Suppressor macrophage treated with lipopolysaccharide for 4 hours (primary cell): ENCODE data around the gene CPVL.
A peak's percentile ranks its signal among the peaks of the same experiment; 100 is the strongest.
"Not testable (repeated sequence)": the region's sequence is repeated elsewhere in the genome, so short reads cannot be mapped to it uniquely, and the experiment has no call there.

Experiments used
- DNase-seq: peaks from one replicate; pipeline ENCODE4 v3.0.0-alpha.2; 2020

The CPVL gene

GRCh38 chr7:29116361-29117200 is 29.8 kb downstream of the CPVL start:
- no peak for DNase-seq

GRCh38 chr7:29115753-29116152 is 30.6 kb downstream of the CPVL start:
- no peak for DNase-seq

GRCh38 chr7:29115130-29115687 is 31.1 kb downstream of the CPVL start:
- DNase-seq = no peak

- DNase-seq = not testable (repeated sequence)
Observed at GRCh38 chr7:29114266-29114665, 32.1 kb downstream of the CPVL start.

DNA sequence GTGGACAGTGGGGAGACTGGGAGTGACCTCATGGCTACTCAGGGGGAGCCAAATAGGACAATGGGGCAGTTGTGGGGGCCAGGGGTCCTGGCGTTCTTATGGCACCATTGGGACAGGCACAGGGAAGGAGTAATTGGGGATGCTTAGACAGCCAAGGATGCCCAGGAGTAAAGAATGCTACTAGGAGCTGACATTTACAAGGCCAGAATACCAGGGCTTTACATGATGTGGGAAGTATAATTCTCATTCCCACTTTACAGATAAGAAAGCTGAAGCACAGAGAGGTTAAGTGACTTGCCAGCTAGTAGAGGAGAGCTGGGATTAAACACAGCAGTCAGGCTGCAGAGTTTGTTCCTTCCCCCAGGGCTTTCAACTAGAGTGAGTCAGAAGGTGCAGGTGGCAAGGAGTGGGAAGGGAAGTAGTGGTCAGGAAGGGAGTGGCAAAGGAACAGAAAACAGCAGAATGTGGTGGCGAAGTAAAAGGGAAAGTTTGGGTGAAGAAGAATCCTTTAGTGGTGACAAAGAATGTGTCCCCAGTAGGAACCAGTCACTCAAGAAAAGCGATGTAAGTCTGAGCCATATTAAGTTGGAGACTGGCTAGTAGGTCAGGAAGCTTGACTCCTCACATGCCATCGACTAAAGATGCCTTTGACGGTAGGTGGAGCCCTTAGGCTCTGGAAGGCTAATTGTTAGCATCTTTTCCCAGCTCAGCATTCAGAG is 32.8 kb downstream of the CPVL start:
- peak; percentile 80 for DNase-seq

- DNase-seq = no peak
Observed at GRCh38 chr7:29112721-29113120, 33.6 kb downstream of the CPVL start.

DNA sequence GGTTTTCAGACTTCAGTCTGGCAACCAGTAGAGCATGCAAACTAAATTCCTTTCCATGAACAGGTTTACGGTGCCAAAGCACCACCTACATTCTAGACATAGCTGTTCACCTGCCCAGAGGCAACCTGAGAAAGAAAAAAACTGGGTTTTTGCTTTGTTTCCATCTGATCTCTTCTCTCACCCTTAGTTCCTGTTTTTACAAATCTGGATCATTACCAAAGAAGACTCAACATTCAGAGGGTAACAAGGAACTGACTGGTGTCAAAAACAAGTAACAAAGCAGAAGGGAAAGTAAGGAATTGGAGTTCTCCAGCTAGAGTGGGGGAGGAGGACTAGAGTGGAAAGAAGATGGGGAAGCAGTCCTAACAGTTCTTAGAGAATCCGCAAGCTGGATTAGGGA is 36.4 kb downstream of the CPVL start:
- peak; percentile 88 for DNase-seq

GRCh38 chr7:29109358-29109757 is 37.0 kb downstream of the CPVL start:
- no peak for DNase-seq

GRCh38 chr7:29107056-29107455 is 39.3 kb downstream of the CPVL start:
- DNase-seq = no peak

GRCh38 chr7:29106669-29106988 is 39.7 kb downstream of the CPVL start:
- no peak for DNase-seq

- peak; percentile 89 for DNase-seq
Observed at GRCh38 chr7:29105752-29106668, 40.3 kb downstream of the CPVL start.

DNA sequence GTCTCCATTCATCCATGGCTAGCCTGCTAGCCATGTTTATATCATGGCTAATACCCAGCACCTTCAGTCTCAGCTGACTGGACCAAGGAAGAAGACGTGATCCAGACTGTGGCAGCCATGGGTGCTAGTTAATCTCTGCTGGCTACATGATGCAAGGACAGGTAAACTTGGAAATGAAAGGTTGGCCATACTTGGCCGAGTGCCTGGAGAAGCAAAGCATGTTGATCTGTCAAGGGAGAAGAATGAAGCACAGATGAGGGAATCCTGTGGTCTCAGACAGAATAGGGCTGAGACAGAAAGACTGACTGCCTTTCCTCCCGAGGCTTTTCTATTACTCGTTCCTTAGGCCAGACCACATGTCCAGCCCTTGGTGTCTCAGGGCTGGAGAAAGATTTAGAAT is 41.1 kb downstream of the CPVL start:
- no peak for DNase-seq

DNA sequence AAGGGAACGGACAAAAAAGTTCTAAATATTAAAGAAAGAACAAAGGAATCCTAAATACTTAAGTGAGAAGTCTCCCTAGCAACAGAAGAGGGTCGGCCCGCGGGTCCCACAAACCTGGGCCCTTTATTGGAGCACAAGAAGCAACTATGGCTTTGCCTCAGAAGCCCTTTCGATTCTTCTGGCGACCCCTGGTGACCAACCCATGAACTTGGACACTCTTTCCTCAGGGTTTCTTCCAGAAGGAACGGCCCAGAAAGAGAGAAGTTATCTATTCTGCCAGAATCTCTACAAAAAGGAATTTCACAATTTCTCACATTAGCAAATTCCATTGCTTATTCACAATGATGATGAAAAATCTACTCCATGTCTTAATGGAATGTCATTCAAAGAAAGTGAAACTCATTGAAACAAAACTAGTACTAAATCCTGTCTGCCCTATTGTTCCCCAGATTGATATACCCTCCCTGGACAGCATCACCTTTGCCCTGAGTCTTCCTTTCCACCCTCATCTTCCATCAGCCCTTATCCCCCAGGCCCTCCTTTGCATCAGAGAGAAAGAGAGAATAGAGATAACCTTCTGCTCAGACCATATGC is 43.7 kb downstream of the CPVL start:
- peak; percentile 95 for DNase-seq

DNA sequence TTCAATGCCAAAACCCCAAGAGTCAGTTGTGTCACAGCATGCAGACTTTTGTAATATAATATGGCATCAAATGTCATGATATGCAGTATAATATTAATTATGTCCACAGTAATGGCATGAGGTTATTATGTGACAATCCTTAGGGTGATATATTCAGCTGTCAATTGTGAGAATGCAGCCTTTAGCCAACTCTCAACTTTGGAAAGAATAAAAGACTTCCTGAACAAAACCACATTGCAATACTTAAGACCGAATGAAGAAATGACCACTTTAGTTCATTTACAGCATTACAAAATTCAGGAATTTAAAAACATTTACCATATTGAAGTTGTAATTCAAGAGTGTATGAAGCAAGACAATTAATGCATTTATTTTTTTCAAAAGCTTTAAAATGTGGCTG is 45.4 kb downstream of the CPVL start:
- peak; percentile 20 for DNase-seq

DNA sequence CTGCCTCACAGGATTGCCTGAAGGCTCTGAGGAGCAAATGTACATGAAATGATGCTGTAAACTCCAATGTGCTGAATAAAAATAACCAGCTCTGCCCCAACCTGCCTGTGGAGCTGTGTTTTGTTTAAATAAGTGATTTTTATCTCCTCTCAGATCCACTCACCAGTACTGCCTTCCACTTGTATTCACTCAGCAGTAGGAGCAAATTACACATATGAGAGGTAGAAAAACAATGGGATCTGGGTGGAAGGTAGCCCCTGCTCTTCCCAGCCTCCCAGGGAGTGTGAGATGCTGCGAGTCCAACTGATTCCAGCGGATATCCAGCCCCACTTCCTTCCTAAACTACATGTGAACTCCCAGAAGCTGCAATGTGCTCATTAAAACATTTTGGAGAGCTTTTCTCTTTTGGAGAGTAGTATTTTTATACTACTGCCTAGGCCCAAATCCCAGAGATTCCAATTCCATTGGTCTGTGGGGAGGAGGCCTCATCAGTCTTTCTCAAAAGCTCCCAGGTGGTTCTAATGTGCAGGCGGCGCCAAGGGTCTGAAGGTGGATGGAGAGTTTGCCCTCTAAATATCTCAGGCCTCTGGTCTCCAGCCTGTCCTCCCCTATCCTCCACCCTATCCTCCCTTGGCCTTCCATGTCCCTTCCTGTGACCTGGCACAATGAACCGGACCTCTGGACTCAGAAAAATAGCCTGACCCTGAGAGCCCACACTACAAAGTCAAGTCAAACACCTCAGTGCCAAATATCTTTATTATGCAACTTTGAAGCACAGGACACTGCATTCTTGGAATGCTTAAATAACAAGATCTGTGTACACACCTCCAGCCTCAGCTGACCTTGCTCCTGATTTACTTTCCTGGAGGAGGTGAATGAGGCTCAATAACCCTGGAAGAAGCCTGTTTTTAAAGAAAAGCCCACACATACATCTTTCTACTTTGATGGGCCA is 46.2 kb downstream of the CPVL start:
- DNase-seq = no peak

DNA sequence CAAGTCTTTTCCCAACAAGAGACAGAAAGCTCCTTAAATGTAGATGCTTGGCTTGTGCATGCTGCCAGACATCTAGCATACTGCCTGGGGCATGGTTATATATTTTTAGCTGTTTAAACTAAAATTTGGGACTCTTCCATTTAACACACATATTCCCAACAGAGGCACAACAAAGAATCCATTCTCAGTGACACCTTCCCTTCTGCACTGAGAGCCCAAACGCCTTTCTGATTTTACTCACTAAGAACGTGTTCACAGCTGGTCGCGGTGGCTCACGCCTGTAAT is 49.9 kb downstream of the CPVL start:
- no peak for DNase-seq

GRCh38 chr7:29095631-29096445 is 50.5 kb downstream of the CPVL start:
- DNase-seq = no peak

- not testable (repeated sequence) for DNase-seq
Observed at GRCh38 chr7:29093091-29093490, 53.2 kb downstream of the CPVL start.

GRCh38 chr7:29091715-29092114 is 54.6 kb downstream of the CPVL start:
- peak; percentile 67 for DNase-seq

- no peak for DNase-seq
Observed at GRCh38 chr7:29090836-29091601, 55.3 kb downstream of the CPVL start.
